Colonic mucosa (tissue), 4 donors: ENCODE results near the gene USH2A. TPM values are rescaled to one million over a fixed set of nuclear protein-coding genes. Genes with fewer than 3 reads are reported as not detected.

Experiments
- DNase-seq: peaks from one replicate; pipeline ENCODE4 v3.0.0-alpha.2; 2020
- H3K27ac ChIP-seq: fragments of 200-600 bp; one replicate; pipeline ENCODE4 v1.8.0; 2021
- H3K27me3 ChIP-seq: fragments of 200-600 bp; one replicate; pipeline ENCODE4 v1.8.0; 2021
- H3K36me3 ChIP-seq: fragments of 200-600 bp; one replicate; pipeline ENCODE4 v1.8.0; 2021
- H3K4me1 ChIP-seq: fragments of 200-600 bp; one replicate; pipeline ENCODE4 v1.8.0; 2021; ENCODE audit warnings: mild to moderate bottlenecking
- H3K4me3 ChIP-seq: fragments of 200-600 bp; one replicate; pipeline ENCODE4 v1.8.0; 2021
- H3K9ac ChIP-seq, 2 donors: one replicate each; pipeline ENCODE4 v1.7.0; 2013; ENCODE audit warnings: control low read depth in 2 of 2, low read depth in 2 of 2, low read length in 2 of 2
- H3K9me3 ChIP-seq: fragments of 200-600 bp; one replicate; pipeline ENCODE4 v1.8.0; 2021
- CTCF ChIP-seq: fragments of 200-600 bp; IDR thresholded peaks from one replicate; pipeline ENCODE4 v1.8.0; 2022; ENCODE audit warnings: antibody characterized with exemption, mild to moderate bottlenecking
- intact Hi-C: fragments of 100-400 bp; cut with DNase I; formaldehyde crosslinking; loops from one replicate; pipeline ENCODE4 v1.14.1; 2022
- total RNA-seq, 2 donors: library from RNA; stranded (reverse); fragmentation: NEBNext Ultra II Directional in 1 of 2; extraction: Animal tissue kit (Norgen Biotek cat#: 25700) in 1 of 2; gene quantifications; one replicate each; pipeline ENCODE4 v1.2.1, GENCODE V29; 2021
- donor health status: healthy.
- donor health status: DM: no; HTN: no; CAD: no.
- donor health status: DM: no; HTN: no; CAD: no.

The USH2A gene
- total RNA-seq, 2 donors from 2014 or later = 0.02 TPM; not detected in 1

GRCh38 chr1:216119600-216119999 lies 303.6 kb downstream of the USH2A start:
- Histone ChIP-seq H3K9me3 (no peaks in the 10 kb centered on the region), H3K27ac (no peak overlapping the region), H3K36me3 (no peaks in the 10 kb centered on the region), H3K4me3 (no peak overlapping the region), H3K27me3 (no peaks in the 10 kb centered on the region), H3K9ac (no peak overlapping the region), H3K4me1 (no peaks in the 10 kb centered on the region)
- no peak for TF ChIP-seq CTCF
- intact Hi-C loops = no loop called here
- DNase-seq = no peak

- H3K27ac ChIP-seq = no peak overlapping the region
- H3K36me3 ChIP-seq = no peaks in the 10 kb centered on the region
- DNase-seq = no peak
- TF ChIP-seq CTCF = no peak
- H3K27me3 ChIP-seq = no peaks in the 10 kb centered on the region
- intact Hi-C loops = no loop called here
- H3K4me3 ChIP-seq = no peak overlapping the region
- H3K9me3 ChIP-seq = no peaks in the 10 kb centered on the region
- H3K9ac ChIP-seq = no peak overlapping the region
- H3K4me1 ChIP-seq = no peaks in the 10 kb centered on the region
Observed at GRCh38 chr1:216114180-216114579, 309.1 kb downstream of the USH2A start.

DNA sequence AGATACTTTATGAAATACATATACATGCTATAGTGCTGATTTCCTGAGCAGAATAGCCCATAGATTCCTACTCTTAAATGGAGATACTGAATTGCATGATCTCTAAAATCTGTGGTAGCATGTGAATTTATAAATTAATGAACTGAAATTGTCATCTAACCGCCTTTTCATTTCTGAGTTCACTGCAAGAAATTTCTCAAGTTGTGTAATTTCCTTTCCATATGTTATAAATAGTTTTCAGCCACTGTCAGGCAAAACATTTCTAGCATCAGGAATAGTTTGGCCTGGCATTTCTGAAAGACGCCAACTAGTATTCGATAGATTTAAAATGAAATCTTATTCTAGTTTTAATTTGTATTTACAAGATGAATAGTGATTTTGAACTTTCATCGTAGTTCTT lies 310.1 kb downstream of the USH2A start:
- Histone ChIP-seq H3K9ac (no peak overlapping the region), H3K4me3 (no peak overlapping the region), H3K27ac (no peak overlapping the region), H3K4me1 (no peaks in the 10 kb centered on the region), H3K27me3 (no peaks in the 10 kb centered on the region), H3K9me3 (no peaks in the 10 kb centered on the region), H3K36me3 (no peaks in the 10 kb centered on the region)
- TF ChIP-seq CTCF = no peak
- intact Hi-C loops = no loop called here
- DNase-seq = no peak

DNA sequence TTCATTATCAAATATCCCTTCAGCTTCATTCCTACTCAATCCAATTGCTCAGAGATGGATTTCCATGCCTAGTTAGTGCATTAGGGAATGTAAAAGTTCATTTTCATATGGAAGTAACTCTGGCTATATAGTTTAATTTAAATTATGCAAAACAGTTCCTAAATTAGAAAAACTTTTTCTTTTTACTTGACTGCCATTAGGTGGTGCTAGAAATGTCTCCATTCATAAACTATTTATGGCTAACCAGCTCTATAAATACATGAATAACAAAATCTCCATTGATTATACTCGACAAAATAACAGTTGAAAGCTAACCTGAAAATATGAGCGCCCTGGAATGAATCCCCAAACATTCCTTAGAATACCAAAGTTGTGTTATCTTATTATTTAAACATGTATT lies 311.4 kb downstream of the USH2A start:
- no peak for DNase-seq
- intact Hi-C loops = no loop called here
- Histone ChIP-seq H3K4me3 (no peak overlapping the region), H3K9me3 (no peaks in the 10 kb centered on the region), H3K4me1 (no peaks in the 10 kb centered on the region), H3K36me3 (no peaks in the 10 kb centered on the region), H3K27me3 (no peaks in the 10 kb centered on the region), H3K9ac (no peak overlapping the region), H3K27ac (no peak overlapping the region)
- TF ChIP-seq CTCF = no peak

DNA sequence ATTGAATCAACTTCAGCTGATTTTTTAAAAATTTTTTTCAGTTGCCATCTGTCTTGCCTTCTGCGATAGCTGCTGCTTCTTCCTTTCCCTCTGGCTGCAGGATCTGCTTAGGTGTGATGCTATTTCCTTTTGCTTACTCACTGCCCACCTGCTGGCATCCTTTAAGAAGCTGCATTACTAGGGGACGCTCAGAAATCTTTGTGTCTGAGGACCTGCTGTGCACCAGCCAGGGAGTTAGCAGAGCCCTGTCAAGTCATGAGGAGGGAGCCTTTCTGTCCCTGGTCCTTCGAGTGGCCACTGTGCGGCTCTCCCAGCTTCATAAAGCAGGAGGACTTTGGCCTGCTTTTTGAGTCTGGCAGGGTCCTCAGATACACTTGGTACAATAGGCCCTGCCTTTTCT lies 327.8 kb downstream of the USH2A start:
- no peak overlapping the region for H3K9ac ChIP-seq
- no peak overlapping the region for H3K27ac ChIP-seq
- no peak for DNase-seq
- no peaks in the 10 kb centered on the region for H3K9me3 ChIP-seq
- H3K4me1 ChIP-seq = no peaks in the 10 kb centered on the region
- H3K27me3 ChIP-seq = no peaks in the 10 kb centered on the region
- H3K36me3 ChIP-seq = no peaks in the 10 kb centered on the region
- H3K4me3 ChIP-seq = no peak overlapping the region
- TF ChIP-seq CTCF = no peak
- intact Hi-C loops = no loop called here

DNA sequence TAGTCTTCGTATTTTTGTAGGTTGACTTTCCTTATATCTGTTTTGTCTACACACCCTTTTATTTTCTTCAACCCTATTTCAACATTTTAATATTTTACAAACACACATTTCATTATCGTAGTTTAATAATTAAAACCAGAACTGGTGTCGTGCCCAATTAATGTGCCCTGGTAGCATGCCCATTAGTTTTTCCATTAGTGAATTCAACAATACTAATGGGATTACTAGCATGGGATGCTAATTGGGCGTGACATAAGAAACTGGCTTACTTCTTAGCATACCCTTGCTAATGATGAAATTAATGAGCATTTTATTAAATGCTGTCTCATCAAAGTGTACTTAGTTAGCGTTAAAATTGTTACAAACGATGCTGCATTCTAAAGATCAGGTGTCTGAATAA lies 332.7 kb downstream of the USH2A start:
- no peak for DNase-seq

More for the DNA sequence above, 332.7 kb downstream of the USH2A start:
- no peaks in the 10 kb centered on the region for H3K27me3 ChIP-seq
- H3K9me3 ChIP-seq = no peaks in the 10 kb centered on the region
- TF ChIP-seq CTCF = no peak
- H3K36me3 ChIP-seq = no peaks in the 10 kb centered on the region
- no peak overlapping the region for H3K9ac ChIP-seq
- no peak overlapping the region for H3K4me3 ChIP-seq
- no peaks in the 10 kb centered on the region for H3K4me1 ChIP-seq
- no peak overlapping the region for H3K27ac ChIP-seq
- intact Hi-C loops = no loop called here
